ENCODE results near the gene MYOCD. TPM values are rescaled to one million over a fixed set of nuclear protein-coding genes. Genes with fewer than 3 reads are reported as not detected.

The MYOCD gene, protein sequence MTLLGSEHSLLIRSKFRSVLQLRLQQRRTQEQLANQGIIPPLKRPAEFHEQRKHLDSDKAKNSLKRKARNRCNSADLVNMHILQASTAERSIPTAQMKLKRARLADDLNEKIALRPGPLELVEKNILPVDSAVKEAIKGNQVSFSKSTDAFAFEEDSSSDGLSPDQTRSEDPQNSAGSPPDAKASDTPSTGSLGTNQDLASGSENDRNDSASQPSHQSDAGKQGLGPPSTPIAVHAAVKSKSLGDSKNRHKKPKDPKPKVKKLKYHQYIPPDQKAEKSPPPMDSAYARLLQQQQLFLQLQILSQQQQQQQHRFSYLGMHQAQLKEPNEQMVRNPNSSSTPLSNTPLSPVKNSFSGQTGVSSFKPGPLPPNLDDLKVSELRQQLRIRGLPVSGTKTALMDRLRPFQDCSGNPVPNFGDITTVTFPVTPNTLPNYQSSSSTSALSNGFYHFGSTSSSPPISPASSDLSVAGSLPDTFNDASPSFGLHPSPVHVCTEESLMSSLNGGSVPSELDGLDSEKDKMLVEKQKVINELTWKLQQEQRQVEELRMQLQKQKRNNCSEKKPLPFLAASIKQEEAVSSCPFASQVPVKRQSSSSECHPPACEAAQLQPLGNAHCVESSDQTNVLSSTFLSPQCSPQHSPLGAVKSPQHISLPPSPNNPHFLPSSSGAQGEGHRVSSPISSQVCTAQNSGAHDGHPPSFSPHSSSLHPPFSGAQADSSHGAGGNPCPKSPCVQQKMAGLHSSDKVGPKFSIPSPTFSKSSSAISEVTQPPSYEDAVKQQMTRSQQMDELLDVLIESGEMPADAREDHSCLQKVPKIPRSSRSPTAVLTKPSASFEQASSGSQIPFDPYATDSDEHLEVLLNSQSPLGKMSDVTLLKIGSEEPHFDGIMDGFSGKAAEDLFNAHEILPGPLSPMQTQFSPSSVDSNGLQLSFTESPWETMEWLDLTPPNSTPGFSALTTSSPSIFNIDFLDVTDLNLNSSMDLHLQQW
- 10 to 100 TPM in 2 of 4 donors, 1 to 10 TPM in 1, under 1 TPM in 1; 0.63 to 12.2 (median 7.1) TPM for total RNA-seq

DNA sequence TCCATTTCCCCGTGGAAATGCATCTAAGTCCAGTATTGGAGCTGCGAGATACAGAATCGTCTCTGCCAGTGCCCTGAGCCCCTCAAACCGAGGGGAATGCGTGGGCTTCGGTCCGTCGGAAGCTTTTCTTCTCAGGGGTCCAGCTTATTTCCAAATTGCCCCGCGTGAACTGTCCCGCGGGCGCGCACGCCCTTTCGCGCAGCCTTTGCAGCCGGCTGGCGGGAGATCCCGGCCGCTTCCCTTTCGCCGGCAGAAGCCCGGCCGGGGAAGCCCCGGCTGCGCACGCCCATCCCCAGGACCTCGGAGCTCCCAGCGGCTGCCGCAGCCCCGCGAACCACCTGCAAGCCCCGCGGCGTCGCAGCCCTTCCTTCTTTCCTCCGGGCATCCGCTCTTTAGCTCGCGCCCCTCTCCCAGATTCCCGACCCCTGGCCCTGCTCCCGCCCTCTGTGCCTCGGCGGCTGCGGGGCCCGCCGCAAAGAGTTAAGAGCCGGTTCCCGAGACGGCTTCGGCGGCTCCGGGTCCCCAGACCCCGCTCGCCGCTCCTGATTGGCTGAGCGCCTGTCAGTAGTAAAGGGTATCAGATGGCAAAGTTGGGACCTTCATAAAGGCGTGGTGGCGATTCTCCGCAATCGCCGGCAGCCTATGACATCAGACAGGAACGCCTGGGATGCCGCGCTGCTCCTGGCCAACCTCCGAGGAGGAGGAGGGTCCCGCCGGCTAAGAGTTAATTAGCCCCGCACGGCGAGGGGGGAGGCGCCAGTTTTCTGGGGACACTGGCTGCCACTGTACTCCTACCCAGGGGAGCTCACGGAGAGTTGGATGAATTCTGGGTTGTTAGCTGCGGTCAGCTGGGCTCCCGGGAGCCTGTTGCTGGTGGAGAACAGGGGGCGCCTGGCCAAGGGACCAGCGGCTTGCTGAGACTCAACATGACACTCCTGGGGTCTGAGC, at the start of gene MYOCD:
Gene MYOCD (plus strand): TSS at position 628 of the 948 bp plus-strand sequence. CDS start 299 bp downstream, at position 927.
- Histone ChIP-seq H3K27ac (peak within 1 kb of the TSS in 3 of 4 donors; percentile 12 to 50 (median 49)), H3K27me3 (peaks cover 0 to 29% of the 10 kb centered on the region in 2 donors), H3K9me3 (no peaks in the 10 kb centered on the region), H3K36me3 (no peaks in the 10 kb centered on the region), H3K4me1 (peaks cover 0 to 14% (median 8%) of the 10 kb centered on the region in 4 donors), H3K4me3 (peak within 1 kb of the TSS; percentile 27 to 45 (median 38))
- DNase-seq (ENCODE audit: low spot score in 2 of 2), result no peak
- TF ChIP-seq POLR2A (IDR thresholded peaks at IDR 0.05) (no peak), EP300 (IDR thresholded peaks at IDR 0.05) (no peak)
- TF ChIP-seq, protein P1, sequence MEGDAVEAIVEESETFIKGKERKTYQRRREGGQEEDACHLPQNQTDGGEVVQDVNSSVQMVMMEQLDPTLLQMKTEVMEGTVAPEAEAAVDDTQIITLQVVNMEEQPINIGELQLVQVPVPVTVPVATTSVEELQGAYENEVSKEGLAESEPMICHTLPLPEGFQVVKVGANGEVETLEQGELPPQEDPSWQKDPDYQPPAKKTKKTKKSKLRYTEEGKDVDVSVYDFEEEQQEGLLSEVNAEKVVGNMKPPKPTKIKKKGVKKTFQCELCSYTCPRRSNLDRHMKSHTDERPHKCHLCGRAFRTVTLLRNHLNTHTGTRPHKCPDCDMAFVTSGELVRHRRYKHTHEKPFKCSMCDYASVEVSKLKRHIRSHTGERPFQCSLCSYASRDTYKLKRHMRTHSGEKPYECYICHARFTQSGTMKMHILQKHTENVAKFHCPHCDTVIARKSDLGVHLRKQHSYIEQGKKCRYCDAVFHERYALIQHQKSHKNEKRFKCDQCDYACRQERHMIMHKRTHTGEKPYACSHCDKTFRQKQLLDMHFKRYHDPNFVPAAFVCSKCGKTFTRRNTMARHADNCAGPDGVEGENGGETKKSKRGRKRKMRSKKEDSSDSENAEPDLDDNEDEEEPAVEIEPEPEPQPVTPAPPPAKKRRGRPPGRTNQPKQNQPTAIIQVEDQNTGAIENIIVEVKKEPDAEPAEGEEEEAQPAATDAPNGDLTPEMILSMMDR (IDR thresholded peaks at IDR 0.05), result no peak
- WGBS, 2 donors, result 1% methylated on average over 52 to 74 of the region's 78 CpGs

DNA sequence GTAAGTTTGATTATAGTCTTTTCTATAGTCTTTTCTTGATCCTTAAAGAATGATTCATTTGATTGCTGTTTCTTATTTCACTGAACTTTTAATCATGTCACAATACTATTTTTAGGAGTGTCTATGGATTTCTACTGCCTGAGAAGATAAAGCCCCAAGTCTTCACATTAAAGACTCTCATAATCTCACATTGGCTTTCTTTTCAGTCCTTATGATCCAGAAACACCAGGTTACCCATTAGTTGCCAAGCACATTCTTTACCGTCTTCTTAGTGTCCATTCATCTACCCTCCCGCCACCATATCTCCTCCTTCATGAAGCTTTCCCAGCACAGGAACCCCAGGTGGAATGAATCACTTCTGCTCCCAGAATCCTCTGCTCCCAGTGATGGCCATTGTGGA, 49.5 kb upstream of the MYOCD start:
- no peak overlapping the region for H3K4me3 ChIP-seq
- no peak overlapping the region for H3K27ac ChIP-seq
- no peak for DNase-seq (ENCODE audit: low spot score in 2 of 2)
- H3K27me3 ChIP-seq, result no peaks in the 10 kb centered on the region
- TF ChIP-seq, protein P1 (IDR thresholded peaks at IDR 0.05), result no peak
- TF ChIP-seq POLR2A (IDR thresholded peaks at IDR 0.05), result no peak
- TF ChIP-seq EP300 (IDR thresholded peaks at IDR 0.05), result no peak
- no peaks in the 10 kb centered on the region for H3K9me3 ChIP-seq
- H3K36me3 ChIP-seq, result no peaks in the 10 kb centered on the region
- H3K4me1 ChIP-seq, result no peaks in the 10 kb centered on the region
- 90 to 93% methylated on average over 2 of the region's 2 CpGs for WGBS, 2 donors

DNA sequence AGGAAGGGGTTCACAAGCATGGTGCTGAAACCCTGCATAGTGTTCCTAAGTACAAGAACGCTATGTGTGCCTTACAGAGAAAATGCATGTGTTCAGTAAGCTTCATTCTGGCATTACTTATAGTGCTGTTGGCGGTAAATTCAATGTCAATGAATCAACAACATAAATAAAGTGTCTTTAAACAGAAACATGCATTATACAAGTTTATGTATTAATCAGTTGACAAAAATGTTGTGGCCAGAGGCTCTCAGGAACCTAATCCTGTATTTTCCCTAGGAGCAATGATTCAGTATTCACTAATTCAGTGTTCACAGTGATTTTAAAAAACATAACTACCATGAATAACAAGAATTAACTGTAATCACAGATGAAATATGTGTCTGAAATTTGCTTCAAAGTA, 47.1 kb upstream of the MYOCD start:
- TF ChIP-seq, protein P1 (IDR thresholded peaks at IDR 0.05), result no peak
- TF ChIP-seq POLR2A (IDR thresholded peaks at IDR 0.05) (no peak), EP300 (IDR thresholded peaks at IDR 0.05) (no peak)
- 88 to 89% methylated on average over 2 of the region's 2 CpGs for WGBS, 2 donors
- H3K4me1 ChIP-seq, result no peaks in the 10 kb centered on the region
- no peak overlapping the region for H3K4me3 ChIP-seq
- H3K27me3 ChIP-seq, result no peaks in the 10 kb centered on the region
- H3K27ac ChIP-seq, result no peak overlapping the region
- no peaks in the 10 kb centered on the region for H3K36me3 ChIP-seq
- H3K9me3 ChIP-seq, result no peaks in the 10 kb centered on the region
- no peak for DNase-seq (ENCODE audit: low spot score in 2 of 2)

DNA sequence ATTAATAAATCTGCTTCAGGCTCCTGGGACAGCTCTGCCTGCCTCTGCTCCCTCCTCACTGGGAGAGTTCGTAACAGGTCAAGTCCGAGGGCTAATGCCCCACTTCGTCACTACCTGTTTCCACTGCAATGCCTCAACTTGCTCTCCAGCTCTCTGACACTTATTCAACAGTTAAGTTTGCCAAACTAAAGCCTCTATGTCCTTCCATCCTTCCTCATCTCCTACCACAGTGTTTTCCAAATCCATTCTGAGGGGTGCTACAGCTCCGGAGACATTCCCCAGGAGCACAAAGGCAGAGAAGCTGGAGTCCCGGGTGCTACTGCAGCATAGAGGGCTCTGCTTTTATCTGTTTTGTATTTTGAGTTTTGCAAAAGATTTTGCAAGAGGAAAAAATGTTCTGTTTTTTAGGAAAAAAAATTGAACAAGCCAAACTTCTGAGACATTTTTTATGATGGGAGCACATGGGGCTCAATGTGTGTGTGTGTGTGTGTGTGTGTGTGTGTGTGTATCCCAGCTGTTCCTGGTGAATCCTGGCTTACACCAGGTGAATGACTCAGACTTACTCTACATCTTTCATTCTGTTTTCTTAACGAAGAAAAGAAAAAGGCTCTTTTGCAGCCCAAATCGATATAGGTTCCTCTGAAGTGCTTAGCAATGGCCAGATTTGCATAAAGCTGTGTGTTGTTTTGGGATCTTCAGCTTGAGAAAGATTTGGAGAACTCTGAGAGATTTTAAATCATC, 46.1 kb upstream of the MYOCD start:
- no peaks in the 10 kb centered on the region for H3K27me3 ChIP-seq
- H3K4me3 ChIP-seq, result no peak overlapping the region
- H3K36me3 ChIP-seq, result no peaks in the 10 kb centered on the region
- DNase-seq (ENCODE audit: low spot score in 2 of 2), result peak in 1 of 2 donors; percentile 54
- H3K27ac ChIP-seq, result peak overlapping the region in 1 of 4 donors; percentile 59
- 57 to 65% methylated on average over 7 of the region's 7 CpGs for WGBS, 2 donors
- no peaks in the 10 kb centered on the region for H3K9me3 ChIP-seq
- no peaks in the 10 kb centered on the region for H3K4me1 ChIP-seq
- peak in 1 of 2 donors; percentile 23 for TF ChIP-seq EP300 (IDR thresholded peaks at IDR 0.05)
- TF ChIP-seq POLR2A (IDR thresholded peaks at IDR 0.05), result no peak

All from tibial nerve (tissue), 4 donors.